GM19043 (cell line): ENCODE measurements around the gene SLITRK6.
"Not testable (repeated sequence)": the region's sequence is repeated elsewhere in the genome, so short reads cannot be mapped to it uniquely, and the experiment has no call there.

ENCODE experiments used
- ATAC-seq: cut with Tn5 transposase; IDR thresholded peaks from one replicate; pipeline ENCODE4 v1.9.1; 2021; ENCODE audit warnings: low read depth; ENCODE audit not compliant: unreplicated experiment

SLITRK6 gene

GRCh38 chr13:85799097-85799582, at the start of gene SLITRK6:
SLITRK6 (minus strand) TSS chr13:85799419; CDS start chr13:85796508, 2,911 bp downstream.
- no peak for ATAC-seq

GRCh38 chr13:85847012-85847411, 47.8 kb upstream of the SLITRK6 start:
- no peak for ATAC-seq

- no peak for ATAC-seq
These were observed 42.2 kb upstream of the SLITRK6 start for GRCh38 chr13:85841427-85841826.

- ATAC-seq = no peak
These were observed 34.7 kb upstream of the SLITRK6 start for GRCh38 chr13:85833921-85834320.

GRCh38 chr13:85828094-85828684, 29.0 kb upstream of the SLITRK6 start:
- ATAC-seq = peak; percentile 65

- no peak for ATAC-seq
These were observed 26.2 kb upstream of the SLITRK6 start for GRCh38 chr13:85825454-85825853.

- ATAC-seq = no peak
These were observed 24.6 kb upstream of the SLITRK6 start for GRCh38 chr13:85823832-85824231.

GRCh38 chr13:85819513-85819912, 20.3 kb upstream of the SLITRK6 start:
- no peak for ATAC-seq

- ATAC-seq = no peak
These were observed 17.2 kb upstream of the SLITRK6 start for GRCh38 chr13:85816413-85816812.

GRCh38 chr13:85812282-85812681, 13.1 kb upstream of the SLITRK6 start:
- no peak for ATAC-seq

GRCh38 chr13:85808811-85809210, 9.6 kb upstream of the SLITRK6 start:
- ATAC-seq = no peak

GRCh38 chr13:85806553-85807175, 7.4 kb upstream of the SLITRK6 start:
- ATAC-seq = peak; percentile 70

- ATAC-seq = no peak
These were observed 663 bp downstream of the SLITRK6 start for GRCh38 chr13:85798556-85798955.

- ATAC-seq = no peak
These were observed 1.9 kb downstream of the SLITRK6 start for GRCh38 chr13:85797311-85797710.

GRCh38 chr13:85785205-85785604, 14.0 kb downstream of the SLITRK6 start:
- no peak for ATAC-seq

- ATAC-seq = no peak
These were observed 26.9 kb downstream of the SLITRK6 start for GRCh38 chr13:85772367-85772766.

GRCh38 chr13:85771856-85772255, 27.4 kb downstream of the SLITRK6 start:
- ATAC-seq = no peak

GRCh38 chr13:85768946-85769345, 30.3 kb downstream of the SLITRK6 start:
- ATAC-seq = no peak

- no peak for ATAC-seq
These were observed 44.1 kb downstream of the SLITRK6 start for GRCh38 chr13:85755123-85755522.

GRCh38 chr13:85743201-85743770, 55.9 kb downstream of the SLITRK6 start:
- not testable (repeated sequence) for ATAC-seq
